Mammary microvascular endothelial cell (primary cell): Measurements from ENCODE around the gene SPRR2G. TPM values are rescaled to one million over a fixed set of nuclear protein-coding genes. Genes with fewer than 3 reads are reported as not detected.

Experiments used
- total RNA-seq: library from RNA; depleted of rRNA; stranded (reverse); fragments of >200 nt; gene quantifications from 2 replicates; pipeline ENCODE4 v1.2.3, GENCODE V29; 2015

The SPRR2G gene
- total RNA-seq = not detected in 2 replicates

GRCh38 chr1:153150846-153151245, at the start of gene SPRR2G:
SPRR2G (minus strand) TSS chr1:153150890; CDS start chr1:153150110, 780 bp downstream.

GRCh38 chr1:153113416-153113815, 37.3 kb downstream of the SPRR2G start, which contains the start of gene SPRR2F:
SPRR2F (minus strand) TSS chr1:153113516; CDS start chr1:153112733, 783 bp downstream.

Other genes starting within 250 kb of the SPRR2G start
- gene IVL, start 242.3 kb downstream of the SPRR2G start, total RNA-seq = not detected in 2 replicates
- gene SPRR5, start 203.7 kb downstream of the SPRR2G start, total RNA-seq = not detected in 2 replicates
- not detected in 2 replicates for gene SPRR4, start 180.2 kb downstream of the SPRR2G start, total RNA-seq
- gene SPRR1A, start 166.8 kb downstream of the SPRR2G start, total RNA-seq = not detected in 2 replicates
- gene SPRR3, start 149.1 kb downstream of the SPRR2G start, total RNA-seq = not detected in 2 replicates
- gene SPRR1B, start 119.7 kb downstream of the SPRR2G start, total RNA-seq = not detected in 2 replicates
- gene SPRR2D, start 109.8 kb downstream of the SPRR2G start, total RNA-seq = not detected in 2 replicates
- not detected in 2 replicates for gene SPRR2A, start 93.4 kb downstream of the SPRR2G start, total RNA-seq
- not detected in 2 replicates for gene SPRR2B, start 79.3 kb downstream of the SPRR2G start, total RNA-seq
- gene SPRR2E, start 56.4 kb downstream of the SPRR2G start, total RNA-seq = not detected in 2 replicates
- not detected in 2 replicates for gene SPRR2F, start 37.4 kb downstream of the SPRR2G start, total RNA-seq
- gene LELP1, start 52.5 kb upstream of the SPRR2G start, total RNA-seq = not detected in 2 replicates
- gene PRR9, start 66.7 kb upstream of the SPRR2G start, total RNA-seq = not detected in 2 replicates
- gene LORICRIN, start 108.8 kb upstream of the SPRR2G start, total RNA-seq = not detected in 2 replicates
- gene PGLYRP3, start 162.1 kb upstream of the SPRR2G start, total RNA-seq = not detected in 2 replicates
- not detected in 2 replicates for gene PGLYRP4, start 198.0 kb upstream of the SPRR2G start, total RNA-seq
- gene S100A9, start 207.0 kb upstream of the SPRR2G start, total RNA-seq = not detected in 2 replicates
- gene S100A12, start 224.7 kb upstream of the SPRR2G start, total RNA-seq = not detected in 2 replicates
- gene S100A8, start 240.2 kb upstream of the SPRR2G start, total RNA-seq = not detected in 2 replicates